HEK293T (cell line): ENCODE data around the gene ULK1.

Source experiments
- ARNT ChIP-seq: fragments of 450-650 bp; IDR thresholded peaks from 2 replicates; pipeline ENCODE4 v1.6.1; 2017; ENCODE audit warnings: mild to moderate bottlenecking
- BHLHE40 ChIP-seq: fragments of 450-650 bp; IDR thresholded peaks from 2 replicates; pipeline ENCODE4 v1.6.1; 2016; ENCODE audit warnings: mild to moderate bottlenecking, moderate library complexity, borderline replicate concordance
- ELF4 ChIP-seq: fragments of 450-650 bp; IDR thresholded peaks from 2 replicates; pipeline ENCODE4 v1.6.1; 2017; ENCODE audit warnings: antibody characterized with exemption
- FOXA1 ChIP-seq: fragments of 450-650 bp; IDR thresholded peaks from 2 replicates; pipeline ENCODE4 v1.6.1; 2016; ENCODE audit warnings: mild to moderate bottlenecking
- FOXK2 ChIP-seq: fragments of 450-650 bp; IDR thresholded peaks from 2 replicates; pipeline ENCODE4 v1.6.1; 2016; ENCODE audit warnings: mild to moderate bottlenecking
- FOXM1 ChIP-seq: fragments of 450-650 bp; IDR thresholded peaks from 2 replicates; pipeline ENCODE4 v1.6.1; 2017; ENCODE audit warnings: mild to moderate bottlenecking, borderline replicate concordance
- SP1 ChIP-seq: fragments of 450-650 bp; IDR thresholded peaks from 2 replicates; pipeline ENCODE4 v1.6.1; 2017
- SUZ12 ChIP-seq: fragments of 450-650 bp; IDR thresholded peaks from 2 replicates; pipeline ENCODE4 v1.6.1; 2016; ENCODE audit warnings: mild to moderate bottlenecking
- TARDBP ChIP-seq: fragments of 450-650 bp; IDR thresholded peaks from 2 replicates; pipeline ENCODE4 v1.6.1; 2016
- TF ChIP-seq, protein P1 (sequence below): fragments of 450-650 bp; IDR thresholded peaks from 2 replicates; pipeline ENCODE4 v1.6.1; 2016

DNA sequence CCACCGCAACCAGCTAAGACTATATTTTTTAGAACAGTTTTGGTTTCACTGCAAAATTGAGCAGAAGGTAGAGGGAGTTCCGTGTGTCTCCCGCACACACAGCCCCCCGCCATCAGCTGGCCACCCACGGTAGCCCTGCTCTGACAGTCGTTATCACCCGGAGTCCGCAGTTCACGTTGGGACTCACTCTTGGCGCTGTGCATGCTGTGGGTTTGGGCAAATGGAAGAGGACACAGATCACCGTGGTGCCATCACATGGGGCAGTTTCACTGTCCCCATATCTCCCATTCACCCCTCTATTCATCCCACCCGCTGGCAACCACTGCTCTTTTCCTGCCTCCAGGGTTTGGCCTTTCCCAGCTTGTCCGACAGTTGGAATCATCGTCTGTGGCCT is 31.8 kb upstream of the ULK1 start:
- no peak for TF ChIP-seq FOXK2
- no peak for TF ChIP-seq ELF4
- no peak for TF ChIP-seq TARDBP
- no peak for TF ChIP-seq FOXM1
- TF ChIP-seq FOXA1: no peak
- TF ChIP-seq SUZ12: no peak
- no peak for TF ChIP-seq SP1
- TF ChIP-seq BHLHE40: no peak
- no peak for TF ChIP-seq ARNT
- TF ChIP-seq, protein P1, sequence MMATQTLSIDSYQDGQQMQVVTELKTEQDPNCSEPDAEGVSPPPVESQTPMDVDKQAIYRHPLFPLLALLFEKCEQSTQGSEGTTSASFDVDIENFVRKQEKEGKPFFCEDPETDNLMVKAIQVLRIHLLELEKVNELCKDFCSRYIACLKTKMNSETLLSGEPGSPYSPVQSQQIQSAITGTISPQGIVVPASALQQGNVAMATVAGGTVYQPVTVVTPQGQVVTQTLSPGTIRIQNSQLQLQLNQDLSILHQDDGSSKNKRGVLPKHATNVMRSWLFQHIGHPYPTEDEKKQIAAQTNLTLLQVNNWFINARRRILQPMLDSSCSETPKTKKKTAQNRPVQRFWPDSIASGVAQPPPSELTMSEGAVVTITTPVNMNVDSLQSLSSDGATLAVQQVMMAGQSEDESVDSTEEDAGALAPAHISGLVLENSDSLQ: no peak
